SK-N-SH (cell line): Measurements from ENCODE around the gene TIAM1.

Experiments
- CTCF ChIP-seq: fragments of 200-600 bp; sonication (generic); IDR thresholded peaks from 2 replicates; pipeline ENCODE4 v1.6.1; 2017; ENCODE audit warnings: antibody characterized with exemption, mild to moderate bottlenecking, moderate library complexity
- EP300 ChIP-seq, 2 experiments: IDR thresholded peaks; 2 replicates each; pipeline versions ENCODE4 v1.4.0 to v1.6.1; 2012; ENCODE audit warnings: borderline replicate concordance in 1 of 2, low read depth in 1 of 2, low read length in 1 of 2
- MAX ChIP-seq: IDR thresholded peaks from 2 replicates; pipeline ENCODE4 v1.4.0; 2012; ENCODE audit warnings: low read depth
- MEF2A ChIP-seq: IDR thresholded peaks from 2 replicates; pipeline ENCODE4 v1.4.0; 2012; ENCODE audit warnings: low read depth, borderline replicate concordance
- MXI1 ChIP-seq: IDR thresholded peaks from 2 replicates; pipeline ENCODE4 v1.6.1; 2012; ENCODE audit warnings: mild to moderate bottlenecking, low read depth, low read length, improper control_type of control experiment
- NFIC ChIP-seq: IDR thresholded peaks from 2 replicates; pipeline ENCODE4 v1.4.0; 2012; ENCODE audit warnings: borderline replicate concordance
- NRF1 ChIP-seq: IDR thresholded peaks from 2 replicates; pipeline ENCODE4 v1.6.1; 2012; ENCODE audit warnings: low read depth, mild to moderate bottlenecking, low read length
- POLR2AphosphoS5 ChIP-seq: IDR thresholded peaks from 2 replicates; pipeline ENCODE4 v1.6.1; 2012; ENCODE audit warnings: low read depth, low read length
- RAD21 ChIP-seq: IDR thresholded peaks from 2 replicates; pipeline ENCODE4 v1.6.1; 2012; ENCODE audit warnings: mild to moderate bottlenecking, low read length
- SMC3 ChIP-seq: IDR thresholded peaks from 2 replicates; pipeline ENCODE4 v1.6.1; 2012; ENCODE audit warnings: low read depth, low read length, improper control_type of control experiment
- TF ChIP-seq, protein P1 (sequence below): IDR thresholded peaks from 2 replicates; pipeline ENCODE4 v1.6.1; 2012; ENCODE audit warnings: mild to moderate bottlenecking, low read depth, low read length, moderate library complexity
- TF ChIP-seq, protein P2 (sequence below): fragments of 150-350 bp; IDR thresholded peaks from 2 replicates; pipeline ENCODE4 v1.6.1; 2017; ENCODE audit warnings: antibody characterized with exemption, low read length, low read depth, borderline replicate concordance

DNA sequence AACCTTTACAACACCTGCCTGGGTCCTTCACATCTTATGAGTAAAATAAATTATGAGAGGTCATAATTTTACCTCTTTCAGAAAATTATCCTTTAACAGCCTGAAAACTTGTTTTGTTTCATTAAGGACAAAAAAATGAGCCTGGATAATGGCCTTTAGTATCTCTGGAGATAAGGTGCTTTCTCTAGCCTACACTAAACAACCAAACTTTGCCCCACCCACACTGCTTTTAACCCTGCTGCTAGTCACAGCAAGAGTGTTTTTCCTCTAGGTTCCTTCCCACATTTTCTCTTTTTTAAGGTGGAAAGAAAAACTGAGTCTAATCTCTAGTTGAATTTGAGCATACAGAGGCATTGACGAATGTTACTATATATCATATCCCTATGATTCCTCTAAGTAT is 204.0 kb downstream of the TIAM1 start:
- TF ChIP-seq CTCF (no peak), NRF1 (no peak), POLR2AphosphoS5 (no peak), RAD21 (no peak), EP300 (IDR thresholded peaks at IDR 0.05; ENCODE audit: borderline replicate concordance in 1 of 2, low read depth in 1 of 2, low read length in 1 of 2) (no peak), MAX (no peak), NFIC (no peak), MXI1 (no peak), SMC3 (no peak), MEF2A (no peak)
- TF ChIP-seq, protein P1, sequence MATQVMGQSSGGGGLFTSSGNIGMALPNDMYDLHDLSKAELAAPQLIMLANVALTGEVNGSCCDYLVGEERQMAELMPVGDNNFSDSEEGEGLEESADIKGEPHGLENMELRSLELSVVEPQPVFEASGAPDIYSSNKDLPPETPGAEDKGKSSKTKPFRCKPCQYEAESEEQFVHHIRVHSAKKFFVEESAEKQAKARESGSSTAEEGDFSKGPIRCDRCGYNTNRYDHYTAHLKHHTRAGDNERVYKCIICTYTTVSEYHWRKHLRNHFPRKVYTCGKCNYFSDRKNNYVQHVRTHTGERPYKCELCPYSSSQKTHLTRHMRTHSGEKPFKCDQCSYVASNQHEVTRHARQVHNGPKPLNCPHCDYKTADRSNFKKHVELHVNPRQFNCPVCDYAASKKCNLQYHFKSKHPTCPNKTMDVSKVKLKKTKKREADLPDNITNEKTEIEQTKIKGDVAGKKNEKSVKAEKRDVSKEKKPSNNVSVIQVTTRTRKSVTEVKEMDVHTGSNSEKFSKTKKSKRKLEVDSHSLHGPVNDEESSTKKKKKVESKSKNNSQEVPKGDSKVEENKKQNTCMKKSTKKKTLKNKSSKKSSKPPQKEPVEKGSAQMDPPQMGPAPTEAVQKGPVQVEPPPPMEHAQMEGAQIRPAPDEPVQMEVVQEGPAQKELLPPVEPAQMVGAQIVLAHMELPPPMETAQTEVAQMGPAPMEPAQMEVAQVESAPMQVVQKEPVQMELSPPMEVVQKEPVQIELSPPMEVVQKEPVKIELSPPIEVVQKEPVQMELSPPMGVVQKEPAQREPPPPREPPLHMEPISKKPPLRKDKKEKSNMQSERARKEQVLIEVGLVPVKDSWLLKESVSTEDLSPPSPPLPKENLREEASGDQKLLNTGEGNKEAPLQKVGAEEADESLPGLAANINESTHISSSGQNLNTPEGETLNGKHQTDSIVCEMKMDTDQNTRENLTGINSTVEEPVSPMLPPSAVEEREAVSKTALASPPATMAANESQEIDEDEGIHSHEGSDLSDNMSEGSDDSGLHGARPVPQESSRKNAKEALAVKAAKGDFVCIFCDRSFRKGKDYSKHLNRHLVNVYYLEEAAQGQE = no peak
- TF ChIP-seq, protein P2, sequence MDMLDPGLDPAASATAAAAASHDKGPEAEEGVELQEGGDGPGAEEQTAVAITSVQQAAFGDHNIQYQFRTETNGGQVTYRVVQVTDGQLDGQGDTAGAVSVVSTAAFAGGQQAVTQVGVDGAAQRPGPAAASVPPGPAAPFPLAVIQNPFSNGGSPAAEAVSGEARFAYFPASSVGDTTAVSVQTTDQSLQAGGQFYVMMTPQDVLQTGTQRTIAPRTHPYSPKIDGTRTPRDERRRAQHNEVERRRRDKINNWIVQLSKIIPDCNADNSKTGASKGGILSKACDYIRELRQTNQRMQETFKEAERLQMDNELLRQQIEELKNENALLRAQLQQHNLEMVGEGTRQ = no peak
